A549 treated with Mapracorat at 1 μM for 4 hours (cell line): ENCODE results near the gene AHNAK. TPM values are rescaled to one million over a fixed set of nuclear protein-coding genes. Genes with fewer than 3 reads are reported as not detected.

ENCODE experiments used
- total RNA-seq: library from RNA; stranded (reverse); fragments of 200-300 nt; extraction: Qiagen RNA extraction; gene quantifications from 5 replicates; pipeline ENCODE4 v1.2.3, GENCODE V29; 2022

The AHNAK gene
- 288 to 390 TPM (median 357 TPM) in 5 replicates for total RNA-seq

GRCh38 chr11:62546244-62546928 is at the start of gene AHNAK:
Gene AHNAK, minus strand, starts transcription at chr11:62546806. Its CDS starts 10,708 bp downstream, at chr11:62536098.

GRCh38 chr11:62591448-62592145 is 45.0 kb upstream of the AHNAK start, which contains the start of gene TUT1:
Gene TUT1, minus strand, starts transcription at chr11:62591523. Its CDS starts 38 bp downstream, at chr11:62591485.

GRCh38 chr11:62573592-62574362 is 27.2 kb upstream of the AHNAK start, which contains the start of gene EEF1G:
Gene EEF1G, minus strand, starts transcription at chr11:62573891. Its CDS starts 49 bp downstream, at chr11:62573842.

GRCh38 chr11:62418733-62419132 is 127.9 kb downstream of the AHNAK start, which contains the start of gene SCGB1A1:
Gene SCGB1A1, plus strand, starts transcription at chr11:62419033. Its CDS starts 63 bp downstream, at chr11:62419096.

Other genes with a start within 250 kb of the AHNAK start
- not detected in 5 replicates for gene SCGB1D4, start 247.7 kb downstream of the AHNAK start, total RNA-seq
- gene ASRGL1, start 209.4 kb downstream of the AHNAK start, total RNA-seq: 9.6 to 14.3 TPM (median 13.2 TPM) in 5 replicates
- gene SCGB1A1, start 127.8 kb downstream of the AHNAK start, total RNA-seq: not detected in 5 replicates
- 1,940 to 2,067 TPM (median 1,987 TPM) in 5 replicates for gene EEF1G, start 27.1 kb upstream of the AHNAK start, total RNA-seq
- gene TUT1, start 44.7 kb upstream of the AHNAK start, total RNA-seq: 13.6 to 16.7 TPM (median 16.4 TPM) in 5 replicates
- 84.2 to 90.9 TPM (median 87.8 TPM) in 5 replicates for gene MTA2, start 55.1 kb upstream of the AHNAK start, total RNA-seq
- gene EML3, start 66.0 kb upstream of the AHNAK start, total RNA-seq: 18.3 to 27.8 TPM (median 22.2 TPM) in 5 replicates
- 3.5 to 4.8 TPM (median 4.3 TPM) in 5 replicates for gene ROM1, start 66.5 kb upstream of the AHNAK start, total RNA-seq
- 40.7 to 59.1 TPM (median 53.6 TPM) in 5 replicates for gene B3GAT3, start 75.2 kb upstream of the AHNAK start, total RNA-seq
- 226 to 272 TPM (median 254 TPM) in 5 replicates for gene GANAB, start 99.8 kb upstream of the AHNAK start, total RNA-seq
- gene INTS5, start 106.5 kb upstream of the AHNAK start, total RNA-seq: 16.6 to 22.4 TPM (median 21.4 TPM) in 5 replicates
- gene C11orf98, start 118.4 kb upstream of the AHNAK start, total RNA-seq: 120 to 142 TPM (median 133 TPM) in 5 replicates
- 9.8 to 16.3 TPM (median 14.4 TPM) in 5 replicates for gene CSKMT, start 118.5 kb upstream of the AHNAK start, total RNA-seq
- gene UQCC3, start 124.9 kb upstream of the AHNAK start, total RNA-seq: 27.0 to 39.9 TPM (median 36.2 TPM) in 5 replicates
- 3.1 to 5.1 TPM (median 4.6 TPM) in 5 replicates for gene LBHD1, start 125.5 kb upstream of the AHNAK start, total RNA-seq
- gene UBXN1, start 132.3 kb upstream of the AHNAK start, total RNA-seq: 102 to 125 TPM (median 116 TPM) in 5 replicates
- 0.06 to 0.24 TPM (median 0.09 TPM) in 4 of 5 replicates, not detected in the other for gene LRRN4CL, start 142.7 kb upstream of the AHNAK start, total RNA-seq
- 54.7 to 81.4 TPM (median 71.3 TPM) in 5 replicates for gene BSCL2, start 160.6 kb upstream of the AHNAK start, total RNA-seq
- gene GNG3, start 160.9 kb upstream of the AHNAK start, total RNA-seq: not detected in 5 replicates
- gene HNRNPUL2, start 180.7 kb upstream of the AHNAK start, total RNA-seq: 36.4 to 41.5 TPM (median 40.5 TPM) in 5 replicates
- 28.9 to 34.9 TPM (median 31.7 TPM) in 5 replicates for gene TTC9C, start 181.7 kb upstream of the AHNAK start, total RNA-seq
- gene ZBTB3, start 207.4 kb upstream of the AHNAK start, total RNA-seq: 1.1 to 1.8 TPM (median 1.6 TPM) in 5 replicates
- gene POLR2G, start 214.8 kb upstream of the AHNAK start, total RNA-seq: 165 to 180 TPM (median 178 TPM) in 5 replicates
- 11.7 to 16.5 TPM (median 12.7 TPM) in 5 replicates for gene TAF6L, start 224.6 kb upstream of the AHNAK start, total RNA-seq
- gene TMEM179B, start 240.6 kb upstream of the AHNAK start, total RNA-seq: 78.3 to 95.8 TPM (median 85.2 TPM) in 5 replicates
- gene TMEM223, start 245.2 kb upstream of the AHNAK start, total RNA-seq: 18.5 to 27.8 TPM (median 26.5 TPM) in 5 replicates